Measurements from ENCODE around the gene ARFGEF3. TPM values are rescaled to one million over a fixed set of nuclear protein-coding genes. Genes with fewer than 3 reads are reported as not detected.
"Not testable (repeated sequence)": the region's sequence is repeated elsewhere in the genome, so short reads cannot be mapped to it uniquely, and the experiment has no call there.

The ARFGEF3 gene
- total RNA-seq, 1 donor from 2014 or later: 2.6 TPM

GRCh38 chr6:138267971-138268895 lies 106.5 kb downstream of the ARFGEF3 start:
- DNase-seq (ENCODE audit: low spot score): no peak

GRCh38 chr6:138271451-138271850 lies 109.7 kb downstream of the ARFGEF3 start:
- DNase-seq (ENCODE audit: low spot score): no peak

DNA sequence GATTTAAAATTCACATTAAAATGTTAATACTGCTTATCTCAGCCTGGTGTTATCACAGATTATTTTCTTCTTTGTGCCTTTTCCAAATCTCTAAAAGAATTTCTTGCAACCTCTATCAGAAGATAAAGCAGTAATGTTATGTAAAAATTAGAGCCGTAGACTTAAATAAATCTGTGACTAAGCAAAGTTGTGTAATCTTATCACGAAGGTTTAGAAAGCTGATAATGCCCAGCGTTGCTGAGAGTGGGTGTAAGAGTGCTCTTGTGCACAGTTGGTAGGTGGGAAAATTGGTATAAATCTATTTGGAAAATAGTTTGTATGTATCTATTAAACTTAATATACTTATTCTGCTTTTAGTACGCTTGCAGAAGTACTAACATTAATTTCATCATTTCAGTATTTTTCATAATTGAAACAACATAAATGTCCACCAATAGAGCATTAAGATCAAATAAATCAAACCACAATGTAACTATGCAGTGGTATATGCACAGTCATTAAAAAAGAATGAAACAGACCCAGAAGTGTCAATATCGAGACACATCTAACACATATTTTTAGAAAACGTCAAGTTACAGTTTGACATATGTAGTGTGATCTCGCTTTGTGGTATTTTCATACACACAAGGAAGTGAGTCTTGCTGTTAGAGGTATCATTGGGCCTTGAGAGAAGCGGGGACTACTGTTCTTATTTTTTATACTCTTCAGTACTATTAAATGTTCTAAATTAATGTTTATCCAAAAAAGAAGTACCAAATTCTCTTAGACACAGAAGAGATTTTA lies 111.0 kb downstream of the ARFGEF3 start:
- DNase-seq (ENCODE audit: low spot score): no peak

DNA sequence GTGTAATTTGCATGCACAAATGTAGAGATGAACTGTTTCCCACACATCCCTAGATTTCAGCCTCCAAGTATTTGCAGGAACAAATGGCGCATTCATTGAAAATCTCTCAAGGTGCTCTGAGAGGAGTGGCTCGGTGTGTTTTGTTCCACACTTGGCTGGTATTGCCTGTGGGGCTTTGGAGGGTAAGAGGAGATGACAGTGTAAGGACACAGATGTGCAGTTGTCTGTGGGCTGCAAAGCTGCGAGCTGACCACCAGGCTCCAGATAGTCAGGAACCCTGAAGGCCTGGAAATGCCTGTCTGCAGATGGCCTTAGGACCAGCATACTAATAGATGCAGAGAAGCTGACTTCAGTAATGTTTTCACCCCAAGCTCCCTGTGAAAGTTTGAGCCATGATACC lies 114.2 kb downstream of the ARFGEF3 start:
- no peak for DNase-seq (ENCODE audit: low spot score)

DNA sequence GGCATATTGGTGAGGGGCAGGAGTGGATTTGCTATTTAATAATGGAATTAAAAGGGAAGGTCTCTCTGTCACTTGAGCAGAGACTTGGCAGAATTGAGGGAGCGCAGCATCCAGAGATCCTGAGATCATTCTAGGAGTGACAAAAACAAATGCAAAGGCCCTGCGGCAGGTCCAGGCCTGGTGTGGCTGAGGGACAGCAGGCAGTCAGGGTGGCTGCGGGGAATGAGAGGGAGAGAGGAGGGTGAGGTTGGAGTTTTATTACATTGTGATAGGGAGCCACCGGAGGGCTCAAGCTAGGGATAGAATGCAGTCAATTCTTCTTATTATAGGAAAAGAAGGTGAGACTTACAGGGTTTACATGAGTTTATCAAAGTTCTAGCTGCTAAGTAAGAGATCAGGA lies 116.1 kb downstream of the ARFGEF3 start:
- no peak for DNase-seq (ENCODE audit: low spot score)

GRCh38 chr6:138278326-138278725 lies 116.6 kb downstream of the ARFGEF3 start:
- no peak for DNase-seq (ENCODE audit: low spot score)

DNA sequence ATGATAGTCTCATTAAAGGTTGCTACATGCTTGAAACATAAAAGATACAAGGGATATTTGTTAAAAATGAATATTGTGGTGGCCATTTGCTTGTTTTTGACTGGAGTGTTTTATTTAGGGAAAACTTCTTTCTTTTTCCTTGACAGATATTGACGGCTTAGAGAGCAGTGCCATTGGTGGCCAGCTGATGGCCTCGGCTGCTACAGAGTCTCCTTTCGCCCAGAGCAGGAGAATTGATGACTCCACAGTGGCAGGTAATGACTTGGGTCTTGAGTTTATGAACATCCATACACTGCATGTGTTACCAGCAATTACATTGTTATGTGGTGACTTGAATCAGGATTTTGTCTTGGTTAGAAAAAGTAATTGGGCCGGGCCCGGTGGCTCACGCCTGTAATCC lies 124.1 kb downstream of the ARFGEF3 start:
- DNase-seq (ENCODE audit: low spot score): no peak

DNA sequence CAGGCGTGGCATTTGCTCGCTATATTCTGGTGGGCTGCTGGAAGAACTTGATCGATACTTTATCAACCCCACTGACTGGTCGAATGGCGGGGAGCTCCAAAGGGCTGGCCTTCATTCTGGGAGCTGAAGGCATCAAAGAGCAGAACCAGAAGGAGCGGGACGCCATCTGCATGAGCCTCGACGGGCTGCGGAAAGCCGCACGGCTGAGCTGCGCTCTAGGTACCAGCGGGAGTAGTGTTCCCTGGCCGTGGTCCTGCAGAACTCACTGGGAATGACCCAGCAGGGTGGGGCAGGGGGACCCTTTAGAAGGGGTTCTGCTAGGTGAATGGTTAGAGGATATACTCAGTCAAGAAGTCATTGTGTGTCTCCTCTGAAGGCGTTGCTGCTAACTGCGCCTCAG lies 125.0 kb downstream of the ARFGEF3 start:
- DNase-seq (ENCODE audit: low spot score): no peak

DNA sequence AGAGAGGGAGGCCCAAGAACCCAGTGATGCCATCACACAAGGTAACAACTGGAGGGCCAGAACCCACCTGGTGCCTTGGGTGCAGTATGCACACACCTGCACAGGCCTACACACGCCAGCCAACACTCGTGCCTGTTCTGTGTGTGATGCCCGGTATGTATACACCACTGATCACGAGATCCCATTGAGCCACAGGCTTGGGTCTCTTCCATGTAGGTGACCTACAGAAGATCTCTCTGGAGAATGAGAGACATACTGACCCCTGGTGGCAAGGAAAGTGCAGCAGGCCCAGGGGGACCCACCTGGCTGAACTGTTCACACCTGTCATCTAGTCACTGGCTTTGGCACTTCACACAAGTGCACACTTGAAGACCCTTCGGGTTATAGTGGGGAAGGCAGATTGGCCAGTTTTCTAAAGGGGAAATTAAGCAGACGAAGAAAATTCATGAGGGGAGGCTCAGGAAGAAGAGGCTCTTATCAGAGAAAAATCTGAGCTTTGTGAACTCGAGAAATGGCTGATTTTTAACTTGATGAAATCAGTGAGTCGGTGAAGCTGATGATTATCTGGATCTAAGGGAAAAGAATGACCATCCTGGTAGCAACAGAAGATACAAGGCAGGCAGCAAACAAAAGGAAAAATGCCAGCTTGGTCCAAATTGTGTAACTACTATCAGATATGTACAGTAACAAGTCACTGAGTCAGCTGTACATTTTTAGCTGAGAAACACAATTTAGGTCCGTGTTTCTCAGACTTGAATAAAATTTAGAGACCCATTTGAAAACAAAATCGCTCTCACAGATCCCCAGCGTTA lies 125.6 kb downstream of the ARFGEF3 start:
- no peak for DNase-seq (ENCODE audit: low spot score)

- DNase-seq (ENCODE audit: low spot score): not testable (repeated sequence)
Observed at GRCh38 chr6:138288428-138289085, 126.8 kb downstream of the ARFGEF3 start.

GRCh38 chr6:138289739-138290138 lies 128.0 kb downstream of the ARFGEF3 start:
- DNase-seq (ENCODE audit: low spot score): no peak

GRCh38 chr6:138290423-138290962 lies 128.8 kb downstream of the ARFGEF3 start:
- DNase-seq (ENCODE audit: low spot score): no peak

DNA sequence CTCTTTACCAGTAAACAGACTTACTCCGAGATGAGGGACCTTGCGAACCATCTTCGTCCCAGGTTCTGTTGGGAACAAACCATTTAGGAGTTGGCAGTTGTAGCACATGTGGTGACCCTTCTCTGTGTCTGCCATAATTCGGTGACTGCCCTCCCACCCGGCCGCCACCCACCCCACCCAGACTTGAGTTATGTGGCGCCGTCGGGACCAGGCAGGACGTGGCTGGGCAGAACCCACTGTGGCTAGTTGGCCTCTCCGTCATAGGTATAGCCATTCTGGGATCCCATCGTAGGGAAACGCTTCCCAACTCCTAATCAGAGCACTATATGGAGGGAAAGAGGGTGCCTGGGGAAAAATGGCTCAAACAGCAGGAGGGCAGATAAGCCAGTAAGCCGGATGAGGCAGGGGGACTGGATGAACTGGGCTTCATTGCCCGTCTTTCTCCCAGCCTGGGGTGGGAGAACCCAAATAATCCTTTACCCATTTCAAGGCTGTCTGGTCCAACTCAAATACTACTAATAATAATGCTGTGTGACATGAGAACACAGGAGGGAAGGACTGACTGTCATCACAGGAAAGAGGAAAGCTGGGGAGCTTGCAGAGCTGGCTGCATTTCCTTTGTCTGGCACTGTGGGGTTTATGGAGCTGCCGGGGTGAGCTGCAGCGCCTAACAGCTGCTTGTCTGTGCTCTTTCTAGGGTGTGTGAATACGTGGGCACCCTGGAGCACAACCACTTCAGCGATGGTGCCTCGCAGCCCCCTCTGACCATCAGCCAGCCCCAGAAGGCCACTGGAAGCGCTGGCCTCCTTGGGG lies 129.5 kb downstream of the ARFGEF3 start:
- no peak for DNase-seq (ENCODE audit: low spot score)

DNA sequence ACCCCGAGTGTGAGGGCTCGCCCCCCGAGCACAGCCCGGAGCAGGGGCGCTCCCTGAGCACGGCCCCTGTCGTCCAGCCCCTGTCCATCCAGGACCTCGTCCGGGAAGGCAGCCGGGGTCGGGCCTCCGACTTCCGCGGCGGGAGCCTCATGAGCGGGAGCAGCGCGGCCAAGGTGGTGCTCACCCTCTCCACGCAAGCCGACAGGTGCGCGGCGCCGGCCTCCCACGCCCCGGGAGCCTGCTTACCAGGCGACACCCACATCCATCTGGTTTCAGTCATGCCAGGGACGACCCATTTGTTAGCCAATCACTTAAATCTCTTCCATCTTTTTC lies 130.1 kb downstream of the ARFGEF3 start:
- DNase-seq (ENCODE audit: low spot score): no peak

DNA sequence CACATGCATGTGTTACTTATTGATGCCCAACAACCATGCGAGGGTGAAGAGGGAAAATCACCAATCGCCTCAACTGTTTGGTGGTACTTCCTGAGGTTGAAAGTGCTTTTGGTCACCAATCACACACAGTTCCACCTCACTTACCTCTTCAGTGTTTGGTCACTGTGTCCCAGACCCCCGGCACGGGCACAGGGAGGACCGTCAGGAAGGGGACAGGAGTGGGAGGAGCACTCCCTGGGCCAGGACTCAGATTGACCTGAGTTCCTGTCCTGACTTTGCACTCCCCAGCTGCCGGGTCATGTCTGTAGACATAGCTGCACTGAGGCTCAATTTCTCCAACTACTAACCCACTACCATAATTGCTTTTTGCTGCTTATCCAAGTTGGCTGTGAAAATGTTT lies 130.7 kb downstream of the ARFGEF3 start:
- DNase-seq (ENCODE audit: low spot score): no peak

DNA sequence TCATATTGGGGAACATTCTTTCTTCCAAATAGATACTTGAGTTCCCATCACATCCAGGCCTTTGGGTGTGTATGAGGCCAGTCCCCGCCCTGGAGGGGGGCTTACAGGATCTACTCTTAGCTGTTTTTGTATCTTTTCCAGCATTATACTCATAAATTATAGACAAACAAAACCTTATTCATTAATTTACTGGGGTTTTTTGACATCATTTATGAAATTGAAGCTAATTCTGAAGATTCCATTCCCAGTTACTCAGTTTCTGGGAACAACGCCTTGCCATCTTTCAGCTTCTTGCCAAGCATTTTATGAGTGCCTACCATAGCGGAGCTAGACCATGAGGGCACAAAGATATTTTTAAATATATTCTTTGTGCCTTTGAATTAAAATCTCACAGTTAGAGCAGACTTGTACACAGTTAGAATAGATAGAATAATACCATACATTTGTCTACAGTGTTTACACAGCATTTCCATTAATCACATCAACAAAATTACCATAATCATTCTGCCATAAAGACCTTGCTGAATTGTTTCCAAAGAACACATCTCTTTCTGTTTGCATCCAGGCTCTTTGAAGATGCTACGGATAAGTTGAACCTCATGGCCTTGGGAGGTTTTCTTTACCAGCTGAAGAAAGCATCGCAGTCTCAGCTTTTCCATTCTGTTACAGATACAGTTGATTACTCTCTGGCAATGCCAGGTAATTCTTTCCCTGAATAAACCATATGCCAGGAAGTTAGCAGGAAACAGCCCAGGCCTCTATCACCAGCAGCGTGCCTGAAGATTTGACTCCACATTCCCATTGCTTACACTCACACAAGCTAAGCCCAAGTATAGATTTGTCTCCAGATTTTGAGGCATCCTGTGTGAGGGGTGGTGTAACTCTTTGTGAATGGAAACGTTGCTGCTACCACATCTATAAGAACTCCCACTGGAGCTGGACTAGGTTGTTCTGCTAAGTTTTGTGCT lies 132.0 kb downstream of the ARFGEF3 start:
- DNase-seq (ENCODE audit: low spot score): no peak

DNA sequence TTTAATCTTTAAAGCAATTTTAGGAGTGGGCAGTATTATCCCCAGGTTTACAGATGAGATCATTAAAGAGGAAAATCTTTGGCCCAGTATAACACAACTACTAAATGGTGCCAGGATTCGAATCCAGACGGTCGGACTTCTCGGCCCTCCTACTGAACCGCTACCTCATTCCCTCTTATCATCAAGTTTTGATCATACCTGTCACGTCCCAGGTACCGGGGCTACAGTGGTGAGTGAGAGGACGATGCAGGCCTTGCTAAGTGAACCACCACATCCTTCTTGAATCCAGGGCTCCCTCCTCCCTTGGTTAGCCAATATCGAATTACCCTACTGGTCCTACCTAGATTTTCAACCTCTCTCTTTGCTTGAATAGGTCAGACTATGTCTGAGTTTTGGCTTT lies 134.6 kb downstream of the ARFGEF3 start:
- DNase-seq (ENCODE audit: low spot score): no peak

GRCh38 chr6:138296786-138297185 lies 135.0 kb downstream of the ARFGEF3 start:
- DNase-seq (ENCODE audit: low spot score): no peak
